SIG-M5 treated with dmso at 0.1 percent for 504 hours (cell line): Measurements from ENCODE around the gene GVQW3.
A peak's percentile ranks its signal among the peaks of the same experiment; 100 is the strongest.
"Not testable (repeated sequence)": the region's sequence is repeated elsewhere in the genome, so short reads cannot be mapped to it uniquely, and the experiment has no call there.

Experiments used
- DNase-seq: peaks from one replicate; lab custom pipeline; 2025; ENCODE audit not compliant: unreplicated experiment; lab: John Stamatoyannopoulos, UW

The GVQW3 gene

DNA sequence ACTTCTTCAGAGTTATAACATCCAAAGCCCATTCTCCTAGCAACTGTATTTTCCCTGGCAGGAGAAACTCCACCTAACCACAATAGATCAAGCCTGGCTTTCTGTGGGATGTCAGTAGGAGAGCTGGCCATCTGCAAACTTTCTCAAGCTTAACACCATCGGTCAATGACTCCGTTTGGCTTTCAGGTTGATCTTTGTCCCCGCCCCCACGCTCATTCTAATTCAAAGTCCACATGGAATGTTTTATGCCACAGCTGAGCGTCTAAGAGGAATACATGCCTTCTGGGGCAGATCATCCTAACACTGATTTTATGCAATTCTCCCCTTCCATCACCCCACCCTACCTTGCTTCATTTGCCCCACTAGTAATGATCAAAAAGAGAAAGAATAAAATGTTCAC lies 4.8 kb downstream of the GVQW3 start:
- no peak for DNase-seq

DNA sequence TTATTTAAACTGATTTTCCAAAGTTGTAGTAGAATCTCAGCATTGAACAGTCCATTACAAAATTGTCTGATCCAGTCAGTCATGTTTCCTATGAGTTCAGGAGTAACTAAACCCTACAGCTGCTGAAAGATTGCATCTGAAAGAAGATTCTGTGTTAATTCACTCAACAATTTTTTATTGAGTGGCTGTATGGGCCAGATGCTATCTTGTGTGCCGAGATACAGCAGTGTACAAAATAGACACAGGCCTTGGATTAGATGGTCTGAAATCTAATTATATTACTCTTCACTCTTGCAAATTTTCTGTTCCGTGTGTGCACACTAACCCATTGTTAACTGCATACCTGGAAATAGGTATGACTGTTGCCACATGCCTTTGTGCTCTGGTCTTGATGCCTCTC lies 7.3 kb downstream of the GVQW3 start:
- DNase-seq = no peak

DNA sequence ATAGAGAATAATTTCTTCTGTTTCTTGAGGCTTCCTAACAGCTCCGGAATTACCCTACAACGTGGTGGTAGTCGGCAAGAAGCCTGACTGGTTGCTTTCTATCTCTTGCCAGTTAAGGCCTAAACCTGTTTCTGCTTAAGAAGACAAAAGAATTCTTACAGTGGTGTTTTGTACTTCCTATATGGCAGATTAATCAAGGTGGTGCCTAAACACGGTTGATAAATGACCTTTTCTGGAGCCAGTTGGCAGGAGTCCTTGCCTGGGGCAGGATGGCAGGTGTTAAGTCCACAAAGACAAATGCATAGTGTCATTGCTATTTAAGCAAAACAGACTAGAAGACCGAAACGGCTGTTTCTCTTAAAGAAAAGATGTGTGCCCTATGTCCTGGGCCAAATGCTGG lies 9.9 kb downstream of the GVQW3 start:
- DNase-seq = no peak

DNA sequence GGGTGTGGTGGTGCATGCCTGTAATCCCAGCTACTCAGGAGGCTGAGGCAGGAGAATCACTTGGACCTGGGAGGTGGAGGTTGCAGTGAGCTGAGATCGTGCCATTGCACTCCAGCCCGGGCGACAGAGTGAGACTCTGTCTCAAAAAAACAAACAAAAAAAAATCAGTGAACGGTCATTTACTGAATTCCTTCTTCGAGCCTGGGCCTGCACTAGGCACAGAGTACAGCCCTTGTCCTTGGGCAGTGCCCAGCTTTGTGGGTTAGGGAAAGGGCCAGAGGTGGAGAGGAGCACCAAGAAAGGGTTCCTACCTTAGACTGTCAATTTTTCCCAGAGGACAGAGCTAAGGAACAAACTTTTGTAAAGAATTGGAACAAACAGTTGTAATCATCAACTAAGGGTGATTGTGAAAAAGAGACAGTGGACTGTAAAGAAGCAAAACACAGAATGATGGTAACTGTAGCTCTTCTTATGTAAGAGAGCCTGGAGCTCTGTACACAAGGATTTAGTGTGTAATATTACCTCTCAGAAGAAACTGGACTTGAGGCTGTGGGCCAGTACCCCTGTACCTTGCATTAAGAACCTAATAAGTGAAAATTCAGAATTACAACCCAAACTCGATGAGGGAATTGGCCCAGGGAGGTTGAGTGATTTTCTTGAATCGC lies 10.8 kb downstream of the GVQW3 start:
- DNase-seq = no peak

DNA sequence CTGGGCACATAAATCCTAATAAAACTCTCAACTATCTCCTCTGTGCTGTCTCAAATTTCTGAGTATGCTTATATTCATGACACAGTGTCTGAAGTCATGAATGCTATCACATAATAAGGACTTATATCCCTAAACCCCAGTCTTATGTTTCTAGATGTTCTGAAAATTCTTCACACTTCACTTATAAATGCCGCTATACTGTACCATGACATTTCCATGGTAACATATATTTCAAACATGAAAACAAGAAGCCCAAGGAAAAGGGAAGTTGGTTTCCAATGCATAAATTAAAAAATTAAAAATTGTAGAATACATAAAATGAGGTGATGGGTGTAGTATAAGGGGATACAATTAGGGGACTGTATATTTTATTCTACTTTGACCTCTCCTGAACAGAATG lies 11.7 kb downstream of the GVQW3 start:
- no peak for DNase-seq

DNA sequence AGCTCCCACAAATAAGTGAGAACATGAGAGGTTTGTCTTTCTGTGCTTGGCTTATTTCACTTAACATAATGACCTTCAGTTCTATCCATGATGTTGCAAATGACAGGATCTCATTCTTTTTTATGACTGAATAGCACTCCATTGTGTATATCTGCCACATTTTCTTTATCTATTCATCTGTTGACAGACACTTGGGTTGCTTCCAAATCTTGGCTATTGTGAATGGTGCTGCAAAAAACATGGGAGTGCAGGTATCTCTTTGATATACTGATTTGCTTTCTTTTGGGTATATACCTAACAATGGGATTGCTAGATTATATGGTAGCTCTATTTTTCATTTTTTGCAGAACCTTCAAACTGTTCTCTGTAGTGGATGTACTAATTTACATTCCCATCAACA lies 13.3 kb downstream of the GVQW3 start:
- DNase-seq = no peak

DNA sequence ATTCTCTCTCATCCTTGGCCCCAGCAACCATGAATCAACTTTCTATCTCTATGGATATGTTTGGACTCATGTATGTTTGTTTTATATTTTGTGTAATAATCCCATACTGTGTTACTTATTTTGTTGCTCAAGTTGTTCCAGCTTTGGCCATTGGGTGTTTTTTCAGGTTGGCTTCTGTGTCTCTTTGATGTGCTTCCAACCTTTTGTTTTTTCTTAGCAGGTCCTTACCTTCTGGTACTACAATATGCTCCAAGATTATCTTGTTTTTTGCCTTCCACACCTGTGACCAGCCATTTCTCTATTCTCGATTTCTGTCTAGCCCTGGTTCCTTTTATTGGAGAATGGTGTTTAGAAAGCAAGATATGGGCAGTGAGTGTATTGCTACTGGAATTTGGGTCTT lies 14.2 kb downstream of the GVQW3 start:
- no peak for DNase-seq

DNA sequence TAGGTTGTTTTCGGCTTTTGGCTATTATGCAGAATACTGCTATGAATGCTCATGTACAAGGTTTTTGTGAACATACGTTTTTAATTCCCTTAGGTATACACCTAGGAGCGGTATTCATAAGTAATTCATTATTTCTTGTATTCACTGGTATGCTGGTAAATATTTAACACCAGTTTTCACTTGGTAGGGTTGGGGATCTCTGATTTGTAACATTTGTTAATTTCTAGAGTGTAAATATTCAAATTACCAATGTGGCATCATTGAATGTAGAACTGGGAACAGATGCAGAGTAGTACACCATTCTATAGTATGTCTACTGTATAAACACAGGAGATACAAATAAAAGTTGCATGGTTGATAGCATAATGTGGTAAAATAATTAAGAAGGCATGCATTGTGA lies 16.3 kb downstream of the GVQW3 start:
- DNase-seq = no peak

DNA sequence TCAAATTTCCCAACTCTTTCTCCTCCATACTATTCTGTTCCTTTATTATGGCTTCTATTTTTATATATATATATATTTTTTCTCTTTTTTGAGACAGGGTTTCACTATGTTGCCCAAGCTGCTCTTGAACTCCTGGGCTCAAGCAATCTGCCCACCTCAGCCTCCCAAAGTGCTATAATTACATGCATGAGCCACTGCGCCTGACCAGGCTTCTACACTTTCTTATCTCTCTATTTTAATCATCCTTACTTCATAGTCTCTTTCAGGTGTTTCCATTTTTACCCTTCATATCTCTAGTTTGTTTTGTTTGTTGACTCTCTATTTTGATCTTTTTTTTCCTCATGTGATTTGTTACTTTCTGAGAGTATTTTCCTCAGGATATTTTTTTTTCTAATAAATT lies 19.8 kb downstream of the GVQW3 start:
- DNase-seq = no peak

DNA sequence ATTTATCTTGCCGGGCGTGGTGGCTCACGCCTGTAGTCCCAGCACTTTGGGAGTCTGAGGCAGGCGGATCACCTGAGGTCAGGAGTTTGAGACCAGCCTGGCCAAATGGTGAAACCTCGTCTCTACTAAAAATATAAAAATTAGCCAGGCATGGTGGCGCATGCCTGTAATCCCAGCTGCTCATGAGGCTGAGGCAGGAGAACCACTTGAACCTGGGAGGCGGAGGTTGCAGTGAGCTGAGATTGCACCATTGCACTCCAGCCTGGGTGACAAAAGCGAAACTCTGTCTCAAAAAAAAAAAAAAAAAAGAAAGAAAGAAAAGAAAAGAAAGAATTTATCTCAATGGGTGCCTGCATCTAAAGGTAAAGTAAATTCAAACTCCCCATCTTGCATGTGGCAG lies 20.4 kb downstream of the GVQW3 start:
- not testable (repeated sequence) for DNase-seq

DNA sequence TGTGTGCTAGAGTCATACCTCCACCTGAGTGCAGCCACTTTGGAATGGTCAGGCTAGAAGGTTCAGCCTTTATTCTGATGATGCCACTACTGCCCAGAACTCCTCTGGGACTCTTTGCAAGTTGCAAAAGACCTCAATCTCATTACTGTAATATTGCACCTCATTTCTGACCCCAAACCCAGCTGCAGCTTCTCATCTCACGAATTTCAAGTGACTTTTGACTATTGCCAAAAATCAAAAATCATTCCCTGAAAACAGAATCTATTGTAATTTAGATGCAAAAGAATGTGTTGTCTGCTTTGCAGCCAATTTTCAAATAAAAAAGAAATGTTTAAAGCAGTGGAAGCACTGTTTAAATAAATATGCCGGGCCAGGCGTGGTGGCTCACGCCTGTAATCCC lies 25.2 kb downstream of the GVQW3 start:
- no peak for DNase-seq

DNA sequence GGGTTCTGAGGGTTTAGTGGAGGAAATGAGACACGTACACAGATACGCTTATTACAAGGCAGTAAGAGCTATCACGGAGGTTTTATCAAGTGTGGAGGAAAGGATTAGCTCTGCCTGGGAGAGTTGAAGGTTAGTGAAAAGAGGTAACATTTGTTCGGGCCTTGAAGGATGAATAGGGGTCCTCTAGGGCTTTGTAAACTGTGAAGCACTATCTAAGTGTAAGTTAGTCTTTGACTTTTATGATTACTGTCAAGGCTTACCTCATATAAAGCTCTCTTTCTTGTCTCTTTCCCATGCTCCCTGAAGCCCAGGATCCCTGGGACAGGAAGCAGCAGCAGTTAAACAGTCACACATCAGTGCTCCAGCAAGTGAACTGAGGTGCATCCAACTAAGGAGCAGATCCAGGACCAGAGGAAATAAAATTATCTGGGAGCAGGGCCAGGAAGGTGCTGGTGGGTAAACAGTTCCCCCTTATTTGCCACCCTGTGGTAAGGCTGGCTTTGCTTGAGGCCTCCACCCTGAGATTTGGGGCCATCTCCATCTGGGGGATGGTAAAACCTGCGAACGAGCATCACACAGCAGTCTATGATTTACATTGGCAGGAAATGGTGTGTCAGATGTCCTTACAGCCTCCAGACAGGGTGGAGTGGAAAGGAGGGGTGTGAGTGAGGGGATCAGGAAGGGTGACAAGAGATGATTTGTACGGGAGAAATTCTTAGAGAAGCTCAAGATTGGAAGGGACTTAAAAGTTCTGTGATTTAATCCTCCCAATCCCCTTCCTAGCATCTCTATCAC lies 27.2 kb downstream of the GVQW3 start:
- no peak for DNase-seq

DNA sequence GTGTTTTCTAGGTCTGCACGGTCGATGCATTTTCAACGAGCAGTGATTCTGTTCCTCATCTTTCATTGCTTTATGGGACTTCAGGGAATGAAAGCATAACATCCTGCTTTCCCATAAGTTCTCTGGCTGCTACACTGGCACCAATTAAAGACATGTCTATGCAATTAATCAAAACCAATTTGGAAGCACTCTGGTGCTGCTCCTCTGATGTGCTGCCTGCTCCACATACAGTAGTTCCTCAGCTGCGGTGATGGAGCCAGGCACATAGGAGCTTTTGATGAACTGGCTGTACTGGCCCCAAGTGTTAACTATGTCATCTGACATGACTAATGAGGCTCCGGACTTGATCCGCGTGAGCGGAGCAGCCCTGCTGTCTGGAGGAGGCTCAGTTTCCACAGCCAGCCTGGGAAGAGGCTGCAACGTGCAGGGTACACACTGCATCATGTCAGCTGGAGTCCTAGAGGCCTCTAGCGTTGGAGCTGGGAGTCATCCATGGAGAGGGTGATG lies 29.8 kb downstream of the GVQW3 start:
- DNase-seq = no peak

DNA sequence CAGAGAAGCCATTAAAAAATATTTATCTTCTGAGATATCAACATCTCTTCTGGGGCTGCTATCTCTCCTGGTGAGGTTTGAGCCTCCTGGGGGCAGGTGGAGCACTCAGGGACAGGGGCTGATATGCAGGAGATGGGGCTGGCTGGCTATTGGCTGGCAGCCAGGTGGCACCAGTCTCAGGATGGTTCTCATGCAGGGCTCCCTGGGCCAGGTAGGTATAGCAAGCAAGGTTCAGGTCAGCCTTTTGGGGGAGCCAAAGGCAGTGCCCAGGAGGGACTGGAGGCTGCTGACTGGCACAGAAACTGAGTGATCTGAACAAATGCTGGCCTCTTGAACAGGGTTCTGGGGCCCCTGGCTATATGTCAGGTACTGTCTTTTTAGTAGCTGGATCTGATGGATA lies 34.0 kb downstream of the GVQW3 start:
- DNase-seq = no peak

DNA sequence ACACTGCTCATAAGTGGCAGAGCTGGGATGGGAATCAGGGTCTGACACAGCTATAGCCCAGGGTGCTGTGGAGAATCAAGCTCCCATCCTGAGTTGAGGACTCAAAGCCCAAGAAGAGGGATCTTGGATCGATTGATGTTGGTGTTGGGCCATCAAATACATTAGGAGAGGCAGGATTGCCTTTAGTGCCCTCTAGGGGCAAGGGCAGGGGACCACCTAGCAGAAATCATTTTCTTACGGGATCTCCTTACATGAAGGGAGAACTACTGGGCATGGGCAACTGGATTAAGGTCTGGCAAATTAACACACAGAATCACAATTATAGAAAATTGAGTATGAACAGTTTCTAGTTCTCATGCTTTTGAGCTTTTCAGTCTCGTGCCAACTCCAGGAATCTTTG lies 38.8 kb downstream of the GVQW3 start:
- peak; percentile 10 for DNase-seq

DNA sequence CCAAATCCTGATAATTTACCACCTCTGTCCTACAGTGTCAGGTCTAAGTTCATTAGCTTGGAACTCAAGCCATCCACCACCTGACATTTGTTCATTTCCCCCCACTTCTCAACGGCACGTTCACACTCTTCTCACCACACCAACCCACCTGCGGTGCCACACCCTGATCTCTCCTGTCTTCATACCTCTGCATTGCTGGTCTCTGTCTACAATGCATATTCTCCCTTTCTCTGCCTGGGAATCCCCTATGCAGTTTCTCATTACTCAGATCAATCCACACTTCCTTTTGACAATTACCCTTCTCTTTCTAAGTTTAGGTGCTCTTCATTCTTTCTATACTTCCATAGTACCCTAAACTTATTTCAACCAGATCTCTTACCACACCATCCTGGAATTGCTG lies 43.3 kb downstream of the GVQW3 start:
- DNase-seq = no peak

DNA sequence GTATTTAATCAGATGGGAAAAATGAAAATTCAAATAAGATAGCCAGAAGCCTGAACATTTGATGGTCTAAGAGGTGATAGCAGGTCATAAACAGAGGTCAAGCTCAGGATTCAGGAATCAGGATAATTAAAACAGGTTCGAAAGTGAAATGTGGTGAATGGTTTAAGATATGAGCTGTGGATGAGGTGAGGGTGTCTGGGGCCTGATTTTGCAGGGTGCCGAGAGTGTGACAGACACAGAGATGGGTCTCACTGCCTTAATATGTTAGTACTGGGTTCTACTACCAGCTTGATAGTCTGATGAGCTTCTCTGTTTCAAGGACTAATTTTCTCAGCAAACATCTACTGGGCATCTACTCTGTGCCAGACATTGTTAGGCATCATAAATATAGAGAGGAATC lies 43.8 kb downstream of the GVQW3 start:
- DNase-seq = no peak

DNA sequence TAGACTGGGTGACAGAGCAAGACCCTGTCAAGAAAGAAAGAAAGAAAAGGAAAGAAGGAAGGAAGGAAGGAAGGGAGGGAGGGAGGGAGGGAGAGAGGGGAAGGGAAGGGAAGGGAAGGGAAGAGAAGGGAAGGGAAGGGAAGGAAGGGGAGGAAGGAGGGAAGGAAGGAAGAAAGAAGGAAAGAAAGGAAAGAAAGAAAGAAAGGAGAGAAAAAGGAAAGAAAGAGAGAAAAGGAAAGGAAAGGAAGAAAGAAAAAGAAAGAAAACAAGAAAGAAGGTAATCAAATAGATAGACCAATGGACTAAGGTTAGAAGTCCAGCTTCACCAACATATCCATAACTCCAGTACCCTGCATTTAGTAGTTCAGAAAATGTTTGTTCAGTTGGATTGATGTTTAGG lies 45.5 kb downstream of the GVQW3 start:
- no peak for DNase-seq

DNA sequence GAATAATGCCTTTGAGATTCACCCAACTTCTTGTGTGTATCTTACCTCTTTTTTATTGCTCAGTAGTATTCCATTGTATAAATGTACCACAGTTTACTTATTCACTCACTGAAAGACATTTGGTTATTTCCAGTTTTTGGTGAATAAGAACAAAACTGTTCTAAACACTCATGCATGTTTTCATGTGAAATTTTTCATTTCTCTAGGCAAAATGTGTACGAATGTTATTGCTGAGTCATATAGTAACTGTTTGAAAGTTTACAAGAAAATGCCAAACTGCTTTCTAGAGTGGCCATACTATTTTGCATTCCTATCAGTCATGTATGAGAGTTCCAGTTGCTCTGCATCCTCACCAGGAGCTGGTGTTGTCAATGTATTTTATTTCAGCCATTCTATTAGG lies 54.9 kb downstream of the GVQW3 start:
- no peak for DNase-seq

DNA sequence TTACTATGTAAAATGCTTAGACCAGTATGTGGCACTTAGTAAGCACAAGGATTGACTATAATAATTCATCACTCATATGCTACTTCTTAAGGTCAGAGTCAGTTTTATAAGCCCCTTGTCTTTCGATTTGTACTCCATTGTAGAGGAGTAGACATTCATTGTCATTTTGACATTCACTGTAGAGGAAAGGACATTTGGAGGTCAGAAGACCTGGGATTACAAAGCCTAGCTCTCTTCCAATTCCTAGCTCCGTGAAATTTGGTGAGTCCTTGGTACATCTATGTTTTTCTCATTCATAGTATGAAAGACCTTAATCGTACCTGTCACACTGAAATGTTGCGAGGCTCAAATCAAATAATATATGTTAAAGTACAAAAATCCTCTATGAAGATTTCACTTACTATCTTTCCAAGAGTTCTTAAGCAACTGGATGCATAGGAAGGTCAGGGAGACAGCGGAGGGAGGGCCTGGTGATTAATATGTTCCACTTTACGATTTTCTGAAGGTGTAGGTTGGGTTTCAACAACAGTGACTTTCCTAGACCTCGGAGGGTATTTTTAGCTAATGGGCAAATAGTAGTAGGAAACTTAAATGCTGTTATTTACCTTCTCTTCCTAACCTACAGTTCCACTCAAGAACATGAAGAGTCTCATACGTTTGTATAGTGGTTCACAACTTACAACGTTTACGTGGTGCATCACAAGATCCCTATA lies 62.3 kb downstream of the GVQW3 start:
- peak; percentile 5 for DNase-seq

DNA sequence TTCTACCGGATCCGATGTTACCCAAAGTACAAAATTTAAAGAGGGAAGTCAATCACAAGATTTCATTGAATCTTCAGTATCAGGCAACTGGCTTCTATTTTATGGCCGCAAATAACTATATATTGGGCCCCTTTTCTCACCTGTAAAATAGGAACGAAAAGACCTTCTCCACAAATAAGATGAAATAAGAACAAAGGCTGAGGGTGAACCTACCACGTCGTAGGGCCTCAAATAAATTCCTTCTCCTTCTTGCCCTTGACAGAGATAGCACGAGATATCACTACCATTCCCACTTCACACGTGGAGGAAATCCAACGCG lies 62.9 kb downstream of the GVQW3 start:
- DNase-seq = no peak
